ENCODE measurements around the gene PNLIP.

The PNLIP gene

DNA sequence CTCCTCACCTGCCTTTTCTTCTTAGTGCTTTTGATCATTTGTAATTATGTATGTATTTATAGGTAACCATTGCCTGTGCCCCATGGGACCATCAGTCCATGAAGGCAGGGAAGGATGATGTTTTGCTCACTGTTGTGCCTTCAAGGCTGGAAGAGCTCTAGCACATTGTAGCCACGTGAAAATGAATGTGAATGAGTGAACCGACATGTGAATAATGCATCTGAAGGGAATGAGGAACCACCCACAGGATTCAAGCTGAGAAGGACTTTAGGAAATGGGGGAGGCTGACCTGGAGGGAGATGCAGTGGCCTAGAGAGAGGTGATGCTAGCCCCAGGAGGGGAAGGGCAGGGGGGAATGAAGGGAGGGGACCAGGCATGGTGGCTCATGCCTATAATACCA lies 69.1 kb downstream of the PNLIP start:
- FAIRE-seq (no peak), DNase-seq (ENCODE audit: insufficient read length, low spot score) (no peak)
- TF ChIP-seq POLR2A (IDR thresholded peaks at IDR 0.05; ENCODE audit: low read depth, low read length) = no peak

DNA sequence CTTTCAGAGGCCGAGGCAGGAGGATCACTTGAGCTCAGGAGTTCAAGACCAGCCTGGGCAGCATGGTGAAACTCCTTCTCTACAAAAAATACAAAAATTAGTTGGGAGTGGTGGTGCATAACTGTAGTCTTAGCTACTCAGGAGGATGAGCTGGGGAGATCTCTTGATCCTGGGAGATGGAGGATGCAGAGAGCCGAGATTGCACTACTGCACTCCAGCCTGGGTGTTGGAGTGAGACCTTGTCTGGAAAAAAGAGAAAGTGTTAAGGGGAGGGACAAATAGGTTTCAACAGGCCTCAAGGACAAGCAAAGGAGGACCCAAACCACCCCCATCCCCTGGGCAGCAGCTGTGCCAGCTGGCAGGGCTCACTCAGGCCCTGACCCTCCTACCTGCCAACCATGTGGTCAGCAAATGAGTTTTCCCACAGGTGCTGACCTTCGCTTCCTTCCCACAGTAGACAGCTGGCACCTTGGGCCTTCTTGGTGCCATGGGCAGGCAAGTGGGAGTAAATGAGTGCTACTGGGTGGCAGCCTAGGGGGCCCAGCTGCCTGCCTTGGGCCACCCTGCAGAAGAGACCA lies 69.6 kb downstream of the PNLIP start:
- no peak for TF ChIP-seq POLR2A (IDR thresholded peaks at IDR 0.05; ENCODE audit: low read depth, low read length)
- no peak for DNase-seq (ENCODE audit: insufficient read length, low spot score)

More for the DNA sequence above, 69.6 kb downstream of the PNLIP start:
- FAIRE-seq = no peak

Data from H54 (cell line).